PC-3 (cell line): ENCODE measurements around the gene CASQ1.
A peak's percentile ranks its signal among the peaks of the same experiment; 100 is the strongest.

Experiments
- CTCF ChIP-seq: fragments of 300-600 bp; sonication (generic); conservative IDR thresholded peaks from 2 replicates; pipeline ENCODE4 v1.5.1; 2017; ENCODE audit warnings: antibody characterized with exemption, low read depth, mild to moderate bottlenecking, low read length
- EZH2 ChIP-seq: fragments of 300-600 bp; sonication (generic); IDR thresholded peaks from one replicate; pipeline ENCODE4 v1.6.1; 2017; ENCODE audit warnings: antibody characterized with exemption, mild to moderate bottlenecking, low read length; ENCODE audit not compliant: unreplicated experiment
- EZH2phosphoT487 ChIP-seq: fragments of 300-600 bp; sonication (generic); IDR thresholded peaks from 2 replicates; pipeline ENCODE4 v1.6.1; 2018; ENCODE audit warnings: mild to moderate bottlenecking, antibody characterized with exemption, low read length, borderline replicate concordance

GRCh38 chr1:160219062-160219929 lies 28.9 kb downstream of the CASQ1 start:
- peak; percentile 83 for TF ChIP-seq CTCF
- TF ChIP-seq EZH2, result no peak
- no peak for TF ChIP-seq EZH2phosphoT487
